CD4-positive, alpha-beta T cell treated with Interleukin-4 for 4 hours (primary cell): Measurements from ENCODE around the gene GRB7.
A peak's percentile ranks its signal among the peaks of the same experiment; 100 is the strongest.
"Not testable (repeated sequence)": the region's sequence is repeated elsewhere in the genome, so short reads cannot be mapped to it uniquely, and the experiment has no call there.

Experiments used
- DNase-seq: peaks from one replicate; pipeline ENCODE4 v3.0.0-alpha.2; 2020

Gene GRB7

DNA sequence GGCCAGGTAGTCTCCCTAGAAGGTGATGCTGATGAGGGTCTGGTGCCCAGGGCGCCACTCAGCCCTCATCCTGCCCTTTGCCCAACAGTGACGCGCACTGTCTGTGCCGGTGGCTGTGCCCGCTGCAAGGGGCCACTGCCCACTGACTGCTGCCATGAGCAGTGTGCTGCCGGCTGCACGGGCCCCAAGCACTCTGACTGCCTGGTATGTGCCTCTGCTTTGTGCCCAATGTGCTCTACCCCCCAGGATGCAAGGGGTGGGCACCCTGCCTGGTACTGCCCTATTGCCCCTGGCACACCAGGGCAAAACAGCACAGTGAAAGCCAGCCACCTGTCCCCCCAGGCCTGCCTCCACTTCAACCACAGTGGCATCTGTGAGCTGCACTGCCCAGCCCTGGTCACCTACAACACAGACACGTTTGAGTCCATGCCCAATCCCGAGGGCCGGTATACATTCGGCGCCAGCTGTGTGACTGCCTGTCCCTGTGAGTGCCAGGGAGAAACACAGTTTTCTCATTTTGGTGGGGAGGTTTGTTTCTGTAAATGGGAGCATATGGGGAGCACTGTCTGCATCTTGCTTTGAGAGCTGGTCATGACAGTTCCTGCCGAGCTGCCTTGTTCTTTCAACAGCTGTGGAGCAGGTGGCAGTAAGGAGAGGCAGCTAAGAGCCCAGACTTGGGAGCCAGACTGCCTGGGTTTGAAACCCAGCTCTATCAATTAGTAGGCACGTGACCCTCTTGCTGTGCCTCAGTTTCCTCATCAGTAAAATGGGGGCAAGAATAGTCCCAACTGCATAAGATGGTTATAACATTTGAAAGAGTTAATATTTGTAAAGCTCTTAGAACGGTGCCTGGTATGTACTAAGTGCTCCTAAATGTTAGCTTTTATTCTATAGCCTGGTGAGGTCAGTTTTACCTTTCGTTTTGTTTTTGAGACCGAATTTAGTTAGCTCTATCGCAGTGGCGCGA lies 27.5 kb upstream of the GRB7 start:
- no peak for DNase-seq

GRCh38 chr17:39711071-39711470 lies 26.7 kb upstream of the GRB7 start:
- not testable (repeated sequence) for DNase-seq

- DNase-seq: no peak
Observed at GRCh38 chr17:39711851-39712250, 25.9 kb upstream of the GRB7 start.

DNA sequence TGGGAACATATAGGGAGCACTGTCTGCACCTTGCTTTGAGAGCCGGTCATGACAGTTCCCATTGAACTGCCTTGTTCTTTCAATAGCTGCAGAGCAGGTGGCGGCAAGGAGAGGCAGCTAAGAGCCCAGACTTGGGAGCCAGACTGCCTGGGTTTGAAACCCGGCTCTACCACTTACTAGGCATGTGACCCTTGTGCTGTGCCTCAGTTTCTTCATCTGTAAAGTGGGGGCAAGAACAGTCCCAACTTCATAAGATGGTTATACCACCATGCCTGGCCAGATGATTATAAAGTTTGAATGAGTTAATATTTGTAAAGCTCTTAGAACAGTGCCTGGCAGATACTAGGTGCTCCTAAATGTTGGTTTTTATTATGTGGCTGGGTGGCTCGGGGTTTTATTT lies 23.5 kb upstream of the GRB7 start:
- DNase-seq: no peak

- DNase-seq: no peak
Observed at GRCh38 chr17:39715375-39716072, 22.2 kb upstream of the GRB7 start.

DNA sequence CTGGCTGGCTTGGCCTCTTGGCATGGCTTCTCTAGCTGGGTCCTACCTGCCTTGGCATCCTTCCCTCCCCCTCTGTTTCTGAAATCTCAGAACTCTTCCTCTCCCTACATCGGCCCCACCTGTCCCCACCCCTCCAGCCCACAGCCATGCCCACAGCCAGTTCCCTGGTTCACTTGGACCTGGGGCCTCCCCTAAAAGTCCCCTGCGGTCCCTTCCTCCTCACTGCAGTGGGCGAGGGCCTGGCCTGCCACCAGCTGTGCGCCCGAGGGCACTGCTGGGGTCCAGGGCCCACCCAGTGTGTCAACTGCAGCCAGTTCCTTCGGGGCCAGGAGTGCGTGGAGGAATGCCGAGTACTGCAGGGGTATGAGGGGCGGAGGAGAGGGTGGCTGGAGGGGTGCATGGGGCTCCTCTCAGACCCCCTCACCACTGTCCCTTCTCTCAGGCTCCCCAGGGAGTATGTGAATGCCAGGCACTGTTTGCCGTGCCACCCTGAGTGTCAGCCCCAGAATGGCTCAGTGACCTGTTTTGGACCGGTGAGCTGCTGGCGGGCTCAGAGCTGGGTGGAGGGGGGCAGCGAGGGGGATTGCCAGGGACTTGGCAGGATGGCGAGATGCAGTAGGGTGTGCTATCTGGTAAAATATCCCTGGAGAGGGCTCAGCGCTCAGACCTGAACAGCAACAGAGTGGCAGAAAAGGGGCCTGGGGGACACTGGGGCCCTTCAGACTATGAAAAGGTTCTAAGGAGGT lies 21.5 kb upstream of the GRB7 start:
- no peak for DNase-seq

DNA sequence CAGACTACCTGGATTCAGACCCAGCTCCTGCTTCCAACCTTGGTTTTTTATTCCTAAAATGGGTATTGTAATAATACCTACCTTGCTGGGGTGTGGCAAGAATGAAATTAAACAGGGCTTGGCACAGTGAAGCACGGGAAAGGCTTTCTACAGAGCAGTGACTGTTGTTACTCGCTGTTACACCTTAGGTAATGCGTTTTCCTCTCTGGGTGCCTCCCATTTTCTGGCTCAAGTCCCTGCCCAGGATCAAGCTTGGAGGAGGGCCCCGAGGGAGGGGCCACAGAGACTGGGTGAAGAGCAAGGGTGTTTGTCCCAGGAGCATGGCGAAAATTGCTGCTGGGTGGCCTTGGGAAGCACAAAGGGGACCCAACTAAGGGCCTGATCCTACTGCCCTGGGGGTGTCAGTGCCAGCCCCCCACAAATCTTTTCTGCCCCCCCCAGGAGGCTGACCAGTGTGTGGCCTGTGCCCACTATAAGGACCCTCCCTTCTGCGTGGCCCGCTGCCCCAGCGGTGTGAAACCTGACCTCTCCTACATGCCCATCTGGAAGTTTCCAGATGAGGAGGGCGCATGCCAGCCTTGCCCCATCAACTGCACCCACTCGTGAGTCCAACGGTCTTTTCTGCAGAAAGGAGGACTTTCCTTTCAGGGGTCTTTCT lies 20.7 kb upstream of the GRB7 start:
- DNase-seq: no peak

- DNase-seq: no peak
Observed at GRCh38 chr17:39717660-39718059, 20.1 kb upstream of the GRB7 start.

DNA sequence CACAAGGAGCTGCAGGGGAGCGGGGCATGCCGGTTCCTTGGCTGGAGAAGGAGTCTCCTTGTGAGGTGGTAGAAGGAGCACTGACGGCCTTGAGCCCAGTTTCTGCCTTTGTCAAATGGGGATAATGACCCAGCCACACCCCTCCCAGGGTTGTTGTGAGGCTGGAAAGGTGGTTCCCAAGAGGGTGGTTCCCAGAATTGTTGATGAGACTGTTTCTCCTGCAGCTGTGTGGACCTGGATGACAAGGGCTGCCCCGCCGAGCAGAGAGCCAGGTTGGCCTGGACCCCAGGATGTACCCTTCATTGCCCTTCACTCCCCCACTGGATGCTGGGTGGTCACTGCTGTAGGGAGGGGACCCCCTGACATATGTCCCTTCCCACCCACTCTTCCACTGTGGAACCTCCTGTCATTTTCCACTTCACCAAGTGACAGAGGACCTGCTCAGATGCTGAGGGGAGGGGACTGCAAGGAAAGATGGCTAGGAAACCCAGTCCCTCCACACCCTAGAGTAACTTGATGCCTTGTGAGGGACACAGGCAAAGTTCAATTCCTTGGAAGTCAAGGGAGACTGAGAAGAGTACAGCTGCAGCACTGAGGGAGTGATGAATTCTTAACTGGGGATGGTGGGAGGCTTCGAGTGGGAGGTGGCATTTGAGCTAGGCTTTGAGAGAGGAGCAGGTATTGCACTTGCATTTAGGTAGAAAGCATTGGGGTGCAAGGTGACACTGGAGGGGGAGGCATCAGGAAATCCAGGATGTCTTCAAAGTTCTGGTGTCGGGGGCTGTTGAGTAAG lies 18.0 kb upstream of the GRB7 start:
- DNase-seq: no peak

GRCh38 chr17:39722104-39722503 lies 15.6 kb upstream of the GRB7 start:
- no peak for DNase-seq

DNA sequence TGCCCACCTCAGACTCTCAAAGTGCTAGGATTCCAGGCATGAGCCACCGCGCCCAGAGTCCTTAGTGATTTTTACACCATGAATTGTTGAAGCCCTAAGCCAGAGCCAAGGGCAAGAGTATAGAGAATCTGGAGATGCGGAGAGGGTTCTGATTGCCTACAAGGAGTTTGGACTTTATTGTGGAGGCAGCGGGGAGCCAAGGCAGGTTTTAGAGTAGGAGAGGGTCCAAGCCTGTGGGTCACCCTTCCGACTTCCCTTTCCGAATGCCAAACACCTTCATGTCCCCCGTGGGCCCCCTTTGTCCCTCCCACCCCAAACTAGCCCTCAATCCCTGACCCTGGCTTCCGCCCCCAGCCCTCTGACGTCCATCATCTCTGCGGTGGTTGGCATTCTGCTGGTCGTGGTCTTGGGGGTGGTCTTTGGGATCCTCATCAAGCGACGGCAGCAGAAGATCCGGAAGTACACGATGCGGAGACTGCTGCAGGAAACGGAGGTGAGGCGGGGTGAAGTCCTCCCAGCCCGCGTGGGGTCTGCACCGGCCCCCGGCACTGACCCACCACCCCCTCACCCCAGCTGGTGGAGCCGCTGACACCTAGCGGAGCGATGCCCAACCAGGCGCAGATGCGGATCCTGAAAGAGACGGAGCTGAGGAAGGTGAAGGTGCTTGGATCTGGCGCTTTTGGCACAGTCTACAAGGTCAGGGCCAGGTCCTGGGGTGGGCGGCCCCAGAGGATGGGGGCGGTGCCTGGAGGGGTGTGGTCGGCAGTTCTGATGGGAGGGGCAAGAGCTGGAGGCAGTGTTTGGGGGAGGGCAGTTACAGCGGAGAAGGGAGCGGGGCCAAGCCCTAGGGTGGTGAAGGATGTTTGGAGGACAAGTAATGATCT lies 14.5 kb upstream of the GRB7 start:
- DNase-seq: no peak

DNA sequence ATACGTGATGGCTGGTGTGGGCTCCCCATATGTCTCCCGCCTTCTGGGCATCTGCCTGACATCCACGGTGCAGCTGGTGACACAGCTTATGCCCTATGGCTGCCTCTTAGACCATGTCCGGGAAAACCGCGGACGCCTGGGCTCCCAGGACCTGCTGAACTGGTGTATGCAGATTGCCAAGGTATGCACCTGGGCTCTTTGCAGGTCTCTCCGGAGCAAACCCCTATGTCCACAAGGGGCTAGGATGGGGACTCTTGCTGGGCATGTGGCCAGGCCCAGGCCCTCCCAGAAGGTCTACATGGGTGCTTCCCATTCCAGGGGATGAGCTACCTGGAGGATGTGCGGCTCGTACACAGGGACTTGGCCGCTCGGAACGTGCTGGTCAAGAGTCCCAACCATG lies 13.0 kb upstream of the GRB7 start:
- DNase-seq: no peak

DNA sequence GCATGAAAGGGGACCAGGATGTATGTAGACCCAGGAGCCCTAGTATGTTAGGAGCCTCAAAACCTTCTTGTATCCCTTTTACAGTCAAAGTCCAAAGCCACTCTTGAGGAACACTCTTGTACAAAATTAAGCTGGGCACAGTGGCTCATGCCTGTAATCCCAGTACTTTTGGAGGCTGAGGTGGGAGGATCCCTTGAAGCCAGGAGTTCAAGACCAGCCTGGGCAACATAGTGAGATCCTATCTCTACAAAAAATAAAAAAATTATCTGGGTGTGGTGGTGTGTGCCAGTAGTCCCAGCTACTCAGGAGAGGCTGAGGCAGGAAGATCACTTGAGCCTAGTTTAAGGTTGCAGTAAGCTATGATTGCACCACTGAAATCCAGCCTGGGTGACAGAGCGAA lies 11.8 kb upstream of the GRB7 start:
- not testable (repeated sequence) for DNase-seq

- DNase-seq: no peak
Observed at GRCh38 chr17:39726617-39727016, 11.1 kb upstream of the GRB7 start.

GRCh38 chr17:39727556-39727955 lies 10.2 kb upstream of the GRB7 start:
- no peak for DNase-seq

DNA sequence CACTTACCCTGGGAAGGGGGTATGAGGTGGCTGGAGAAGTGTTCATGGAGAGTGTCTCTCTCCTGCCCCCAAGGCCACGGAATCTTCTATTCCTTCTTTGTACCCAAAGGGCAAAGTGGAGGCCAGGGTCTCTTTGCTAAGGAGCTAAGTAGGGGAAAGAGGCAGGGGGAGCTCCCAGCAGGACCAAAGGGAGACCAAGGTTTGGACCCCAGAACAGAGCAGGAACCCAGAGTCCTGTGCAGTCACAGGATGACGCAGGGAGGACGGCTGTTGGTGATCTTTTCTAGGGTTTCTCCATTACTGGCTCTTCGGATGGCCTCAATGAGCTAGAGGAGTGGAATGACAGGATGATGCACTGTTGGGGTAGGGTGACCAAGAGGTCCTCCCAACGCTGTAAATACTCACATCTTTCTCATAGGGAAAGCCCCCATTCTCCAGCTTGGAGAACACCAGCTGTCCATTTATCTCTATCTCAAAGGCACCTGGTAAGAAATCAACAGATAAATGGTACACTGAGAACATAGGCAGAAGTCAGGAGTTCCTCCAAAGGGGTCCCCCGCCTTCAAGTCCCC lies 8.4 kb upstream of the GRB7 start:
- DNase-seq: no peak

DNA sequence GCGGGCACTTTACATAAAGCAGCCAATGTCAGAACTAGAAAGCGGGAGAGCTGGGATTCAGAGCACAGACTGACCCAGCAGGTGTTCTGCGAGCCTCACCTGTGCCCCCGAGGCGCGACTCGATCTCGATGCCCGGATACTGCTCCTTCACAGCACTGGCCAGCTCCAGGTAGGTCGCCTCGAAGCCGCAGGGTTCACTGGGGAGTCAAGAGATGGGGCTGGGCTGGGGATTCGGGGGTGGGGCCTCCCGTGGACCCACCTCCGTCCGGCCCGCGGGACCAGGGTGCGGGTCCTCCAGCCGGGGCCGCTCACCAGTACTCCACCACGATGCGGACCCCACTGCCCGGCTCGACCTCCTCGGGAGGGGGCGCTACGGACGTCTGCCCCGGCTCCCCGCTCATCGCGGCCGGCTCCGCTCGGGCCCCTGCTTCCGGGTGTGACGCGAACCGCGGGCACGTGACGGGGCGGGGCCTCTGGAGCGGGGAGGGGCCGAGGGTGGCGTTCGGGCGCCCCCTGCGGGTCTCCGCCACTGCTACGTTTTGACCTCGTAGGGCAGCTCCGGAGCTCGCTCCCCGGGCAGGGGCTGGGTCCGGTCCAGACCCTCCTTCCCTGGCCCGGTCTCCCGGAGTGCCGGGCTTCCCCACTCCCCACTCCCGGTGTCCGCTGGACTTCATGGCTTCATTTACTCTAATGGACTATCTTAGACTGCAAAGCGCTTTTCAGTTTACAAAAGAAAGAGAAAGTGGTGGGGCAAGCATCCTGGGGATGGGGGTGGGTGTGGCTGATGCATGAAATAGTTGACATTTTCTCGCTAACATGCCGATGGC lies 7.4 kb upstream of the GRB7 start, which contains the start of gene MIEN1:
TSS of gene MIEN1 (minus strand) at position 438 of the 827 bp plus-strand sequence. CDS start at position 401, 37 bp downstream.
- peak; percentile 86 for DNase-seq

DNA sequence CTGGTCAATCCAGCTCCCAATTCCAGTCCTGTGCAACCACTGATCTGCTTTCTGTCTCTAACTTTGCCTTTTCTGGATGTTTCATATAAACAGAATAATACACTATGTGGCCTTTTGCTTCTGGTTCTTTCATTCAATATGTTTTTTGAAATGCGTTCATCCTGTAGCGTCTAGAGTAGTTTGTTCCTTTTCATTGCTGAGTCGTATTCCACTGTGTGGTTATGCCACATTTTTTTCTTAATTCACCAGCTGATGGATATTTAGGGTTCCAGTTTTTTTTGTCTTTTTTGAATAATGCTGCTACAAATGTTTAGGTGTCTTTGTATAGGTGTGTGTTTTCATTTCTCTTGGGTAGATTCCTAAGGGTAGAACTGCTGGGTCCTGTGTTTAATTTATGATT lies 5.2 kb upstream of the GRB7 start:
- DNase-seq: no peak

DNA sequence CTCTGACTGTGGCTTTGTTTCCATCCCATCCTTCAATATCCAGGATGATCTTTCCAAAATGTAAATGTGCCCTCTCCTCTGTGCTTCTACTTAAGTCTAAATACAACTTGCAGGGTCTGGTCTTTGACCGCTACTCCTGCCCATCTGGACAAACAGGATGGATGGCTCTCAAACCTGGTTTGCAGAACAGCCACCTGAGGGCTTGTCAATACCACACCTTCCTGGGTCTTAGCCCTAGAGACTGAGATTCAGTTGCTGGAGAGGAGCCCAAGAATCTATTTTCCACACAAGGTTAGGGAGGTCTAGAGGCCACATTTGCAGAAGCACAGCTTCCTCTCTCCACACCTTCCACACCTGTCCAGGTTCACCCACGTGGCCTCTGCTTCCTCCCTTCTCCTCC lies 1.9 kb upstream of the GRB7 start:
- no peak for DNase-seq
